HG02884 (cell line): ENCODE results near the gene CD8A.

Experiments used
- ATAC-seq: cut with Tn5 transposase; IDR thresholded peaks from one replicate; pipeline ENCODE4 v1.9.1; 2021; ENCODE audit warnings: mild to moderate bottlenecking, moderate library complexity; ENCODE audit not compliant: unreplicated experiment

Gene CD8A

DNA sequence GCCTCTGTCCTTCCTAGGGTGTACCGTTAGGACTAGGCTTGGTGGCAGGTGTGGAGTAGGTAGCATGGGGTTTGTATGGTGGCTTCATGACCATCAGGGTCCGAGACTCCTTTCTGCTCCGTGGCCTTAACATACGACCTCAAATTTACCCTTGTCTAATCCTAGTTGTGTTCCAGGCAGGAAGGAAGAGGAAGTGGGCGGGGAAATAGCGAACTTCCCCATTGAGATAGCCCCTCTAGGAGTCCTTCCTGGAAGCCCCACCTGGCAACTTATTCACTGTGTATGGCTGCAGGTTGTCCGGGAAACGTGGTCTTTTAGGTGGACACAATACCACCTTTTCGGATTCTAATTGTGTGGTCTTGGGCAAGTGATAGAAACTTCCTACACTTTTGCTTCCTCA, 9.3 kb downstream of the CD8A start:
- ATAC-seq = no peak

GRCh38 chr2:86779971-86780370, 10.7 kb downstream of the CD8A start:
- no peak for ATAC-seq

GRCh38 chr2:86778957-86779356, 11.8 kb downstream of the CD8A start:
- ATAC-seq = no peak

GRCh38 chr2:86776532-86776931, 14.2 kb downstream of the CD8A start:
- no peak for ATAC-seq

DNA sequence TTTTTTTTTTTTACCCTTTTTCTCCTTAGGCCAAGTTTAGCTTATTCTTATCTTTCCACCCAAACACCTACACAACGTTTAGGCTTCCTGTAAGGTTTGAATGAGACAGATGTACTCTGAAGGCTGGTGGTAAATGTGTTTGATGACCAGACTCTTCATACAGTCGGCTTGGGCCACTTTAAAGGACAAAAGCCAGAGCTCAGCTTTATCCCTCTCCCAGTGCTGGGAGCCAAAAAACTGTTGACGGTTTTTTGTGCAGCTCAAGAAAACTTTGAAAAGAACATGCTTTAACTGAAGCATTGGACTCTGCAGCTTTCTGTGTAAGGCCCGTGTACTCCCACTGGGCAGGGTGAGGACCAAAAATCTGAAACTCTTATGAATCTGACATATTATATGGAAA, 15.4 kb downstream of the CD8A start:
- no peak for ATAC-seq

GRCh38 chr2:86774862-86775261, 15.9 kb downstream of the CD8A start:
- ATAC-seq = no peak

GRCh38 chr2:86772611-86773010, 18.1 kb downstream of the CD8A start:
- no peak for ATAC-seq

DNA sequence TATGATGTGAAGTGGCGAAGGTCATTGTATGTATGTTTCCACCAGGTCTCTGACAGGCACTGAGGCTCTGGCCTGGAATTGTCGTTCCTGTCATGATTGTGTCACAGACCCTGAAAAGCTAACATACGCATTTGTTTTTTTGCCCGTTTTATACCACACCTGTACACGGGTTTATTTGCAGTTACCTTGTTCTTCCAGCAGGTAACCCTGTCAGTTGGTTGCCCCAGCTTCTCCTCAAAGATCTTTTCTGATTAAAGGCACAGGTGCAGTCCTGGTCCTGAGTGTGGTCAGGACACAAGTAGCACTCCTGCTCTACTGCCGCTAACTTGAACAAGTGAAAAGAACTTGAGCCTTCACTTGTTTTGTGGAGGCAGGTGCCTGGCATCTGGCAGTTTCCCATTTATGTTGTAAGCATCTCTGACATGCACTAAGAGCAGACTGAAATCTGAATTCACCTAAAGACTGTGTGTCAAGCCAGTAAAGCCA, 19.9 kb downstream of the CD8A start:
- ATAC-seq = no peak

GRCh38 chr2:86769838-86770237, 20.9 kb downstream of the CD8A start:
- ATAC-seq = no peak

- no peak for ATAC-seq
These were observed 22.3 kb downstream of the CD8A start for GRCh38 chr2:86768189-86768949.

GRCh38 chr2:86765310-86765695, 25.4 kb downstream of the CD8A start:
- ATAC-seq = no peak

- no peak for ATAC-seq
These were observed 25.9 kb downstream of the CD8A start for GRCh38 chr2:86764661-86765309.

DNA sequence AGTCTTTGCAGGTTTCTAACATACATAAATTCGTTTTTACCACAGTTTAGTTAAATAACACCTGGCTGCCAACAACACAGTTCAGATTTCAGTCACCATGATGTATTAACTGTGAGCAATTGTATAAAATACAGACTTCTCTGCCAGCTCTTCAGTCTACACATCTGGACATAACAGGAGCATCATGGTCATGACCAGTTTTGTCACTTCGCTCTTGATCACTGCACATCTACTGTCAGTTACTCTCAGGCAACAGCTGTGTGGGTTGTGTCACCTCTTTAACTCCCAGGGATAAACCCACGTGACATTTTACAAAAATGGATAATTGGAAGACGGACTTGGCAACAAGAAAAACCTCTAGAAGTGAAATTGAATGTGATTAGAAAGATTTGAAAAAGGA, 30.3 kb downstream of the CD8A start:
- no peak for ATAC-seq

- ATAC-seq = no peak
These were observed 32.3 kb downstream of the CD8A start for GRCh38 chr2:86758405-86758804.

- ATAC-seq = no peak
These were observed 37.1 kb downstream of the CD8A start for GRCh38 chr2:86753606-86754005.

DNA sequence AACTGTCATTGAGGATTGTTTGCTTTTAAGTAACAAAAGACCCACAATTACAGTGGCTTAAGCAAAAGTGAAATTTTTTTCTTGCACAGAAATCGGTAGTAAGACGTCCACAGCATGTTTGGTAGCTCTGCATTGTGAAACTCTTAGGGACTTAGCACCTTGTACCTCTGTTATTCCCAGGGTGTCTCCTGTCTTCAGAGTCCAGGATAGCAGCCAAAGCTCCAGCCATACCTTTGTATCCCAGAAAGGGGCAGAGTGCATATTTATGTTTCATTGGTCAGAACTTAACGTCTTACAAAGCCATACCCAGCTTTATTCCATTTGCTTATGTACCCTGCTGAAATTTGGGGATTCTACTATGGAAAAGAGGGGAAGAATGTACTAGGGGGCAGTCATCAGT, 37.8 kb downstream of the CD8A start:
- ATAC-seq = no peak

DNA sequence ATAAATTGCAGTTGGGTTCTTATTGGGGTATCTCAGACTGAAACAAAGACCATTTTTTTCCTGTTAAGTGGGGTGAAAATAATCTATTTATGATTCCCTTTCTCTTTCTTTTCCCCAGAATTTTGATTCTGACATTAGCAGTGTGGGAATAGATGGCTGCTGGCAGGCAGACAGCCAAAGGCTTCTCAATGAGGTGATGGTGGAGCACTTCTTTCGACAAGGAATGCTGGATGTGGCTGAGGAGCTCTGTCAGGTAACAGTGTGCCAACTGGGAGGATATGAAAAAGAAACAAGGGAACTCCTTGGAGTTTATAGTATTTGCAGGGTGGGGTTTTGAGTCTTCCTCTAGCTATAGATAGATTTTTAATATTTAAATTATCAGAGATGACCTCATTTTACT, 38.9 kb downstream of the CD8A start:
- no peak for ATAC-seq

- ATAC-seq = no peak
These were observed 40.4 kb downstream of the CD8A start for GRCh38 chr2:86750240-86750839.

- ATAC-seq = peak; percentile 57
These were observed 42.7 kb downstream of the CD8A start for GRCh38 chr2:86747711-86748639.

GRCh38 chr2:86746939-86747338, 43.8 kb downstream of the CD8A start:
- no peak for ATAC-seq

- ATAC-seq = no peak
These were observed 46.6 kb downstream of the CD8A start for GRCh38 chr2:86744152-86744551.
